ENCODE data around the gene NEK9.

DNA sequence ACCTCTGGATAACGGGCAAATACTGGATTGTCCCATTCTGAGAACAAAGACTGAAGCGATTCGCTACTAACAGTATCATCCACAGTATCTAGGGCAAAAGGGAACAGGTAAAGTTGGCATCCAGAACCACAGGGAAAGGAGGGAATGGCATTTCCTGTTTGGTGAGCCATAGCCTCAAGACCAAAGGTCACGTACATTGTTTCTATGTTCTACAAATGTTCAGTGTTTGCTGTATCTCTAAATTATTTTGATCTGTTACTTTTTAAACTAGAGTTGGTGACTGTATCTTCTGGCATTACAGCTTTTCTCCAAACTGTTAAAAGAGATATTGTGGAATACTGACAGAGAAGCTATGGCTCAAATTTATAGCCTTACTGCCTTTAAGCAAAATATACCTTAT, 85.2 kb downstream of the NEK9 start:
- TF ChIP-seq POLR2AphosphoS5 (IDR thresholded peaks at IDR 0.05; ENCODE audit: low read depth, low read length) (no peak), TAF1 (IDR thresholded peaks at IDR 0.05; ENCODE audit: borderline replicate concordance, insufficient read depth, low read length) (no peak)
